K562 treated with DMSO at 1 percent for 24 hours (cell line): ENCODE results near the gene PRRC2C. TPM values are rescaled to one million over a fixed set of nuclear protein-coding genes. Genes with fewer than 3 reads are reported as not detected.

Experiments used
- total RNA-seq: library from RNA; unstranded; fragments of 300-600 nt; gene quantifications from 2 replicates; pipeline ENCODE4 v1.2.3, GENCODE V29; 2022; ENCODE audit warnings: low read depth; ENCODE audit not compliant: insufficient read depth

The PRRC2C gene
- 59.2 and 68.2 TPM in 2 replicates for total RNA-seq

DNA sequence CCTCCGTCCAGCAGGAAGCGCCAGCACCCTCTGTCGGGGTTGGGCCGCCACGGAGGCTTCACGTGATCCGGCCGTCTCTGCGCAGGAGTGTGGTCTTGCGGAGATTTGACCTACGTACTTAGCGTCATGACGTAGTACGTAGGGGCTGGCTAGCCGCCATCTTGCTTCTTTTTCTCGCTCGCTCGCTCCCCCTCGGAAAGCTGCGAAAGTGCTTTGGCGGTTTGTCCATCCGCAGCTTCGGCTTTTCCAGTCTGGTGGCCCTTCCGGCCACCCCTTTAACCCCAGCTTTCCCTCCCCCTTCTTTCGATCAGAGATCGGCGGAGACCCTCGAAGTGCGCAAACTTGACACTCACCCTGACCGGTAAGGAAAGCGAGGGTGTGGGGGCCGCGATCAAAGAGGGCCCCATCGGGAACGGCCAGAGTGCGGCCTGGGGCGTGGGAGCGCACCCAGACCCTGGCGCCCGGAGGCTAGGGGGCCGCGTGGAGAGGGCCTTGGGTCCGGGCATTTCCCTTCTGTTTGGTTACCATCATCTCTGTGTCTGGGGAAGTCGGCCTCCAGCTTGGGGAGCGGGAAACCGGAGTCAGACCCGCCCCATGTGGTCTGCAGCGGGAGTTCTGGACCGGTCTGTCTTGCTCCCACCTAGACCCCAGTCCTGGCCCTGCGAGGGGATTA lies at the start of gene PRRC2C:
PRRC2C (plus strand) TSS at position 156 of the 673 bp plus-strand sequence. CDS start 26,559 bp downstream, outside the sequence.

DNA sequence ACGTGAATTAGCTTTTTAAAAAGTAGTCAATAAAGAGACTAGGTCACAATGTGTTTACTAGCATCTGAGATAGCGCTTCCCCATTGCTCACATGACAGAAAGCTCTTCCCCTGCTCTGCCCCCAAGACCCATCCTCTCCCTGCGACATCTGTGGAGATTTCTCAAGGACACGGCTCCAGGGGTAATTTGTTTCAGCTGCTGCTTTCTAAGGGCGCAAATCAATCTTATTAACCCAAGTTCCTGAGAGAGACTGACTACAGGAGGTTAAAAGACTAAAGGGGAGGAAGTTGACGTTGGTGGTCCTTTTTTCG lies 136.8 kb downstream of the PRRC2C start, which contains the start of gene MYOCOS:
MYOCOS (plus strand) TSS at position 92 of the 311 bp plus-strand sequence. CDS start 1,641 bp downstream, outside the sequence.

Other genes with a start within 250 kb of the PRRC2C start
- gene FMO1, start 237.0 kb upstream of the PRRC2C start, total RNA-seq = not detected in 2 replicates
- 0.42 and 0.65 TPM in 2 replicates for gene FMO4, start 171.3 kb upstream of the PRRC2C start, total RNA-seq
- not detected in 2 replicates for gene MYOCOS, start 136.7 kb downstream of the PRRC2C start, total RNA-seq
- gene MYOC, start 167.2 kb downstream of the PRRC2C start, total RNA-seq = 0.29 TPM in 1 of 2 replicates, not detected in the other